SK-N-SH treated with all-trans-retinoic acid at 6 μM for 48 hours (cell line): Measurements from ENCODE around the gene PNKD.

ENCODE experiments used
- ARNTL ChIP-seq: fragments of 450-650 bp; formaldehyde crosslinking; IDR thresholded peaks from 2 replicates; pipeline ENCODE4 v1.5.0; 2020; ENCODE audit warnings: low read depth, mild to moderate bottlenecking, moderate library complexity, borderline replicate concordance
- BACH2 ChIP-seq: fragments of 250-450 bp; sonication (Bioruptor Pico); IDR thresholded peaks from 2 replicates; pipeline ENCODE4 v1.9.0; 2021; ENCODE audit warnings: mild to moderate bottlenecking, borderline replicate concordance
- GLIS3 ChIP-seq: fragments of 250-450 bp; sonication (Bioruptor Pico); IDR thresholded peaks from 2 replicates; pipeline ENCODE4 v1.5.0; 2020; ENCODE audit warnings: mild to moderate bottlenecking, moderate library complexity
- PATZ1 ChIP-seq: fragments of 250-450 bp; sonication (Bioruptor Pico); IDR thresholded peaks from 2 replicates; pipeline ENCODE4 v1.8.0; 2020; ENCODE audit warnings: mild to moderate bottlenecking, moderate library complexity, borderline replicate concordance
- ZFP3 ChIP-seq: fragments of 250-450 bp; sonication (Bioruptor Pico); IDR thresholded peaks from 2 replicates; pipeline ENCODE4 v1.5.0; 2020; ENCODE audit warnings: mild to moderate bottlenecking, moderate library complexity
- ZNF565 ChIP-seq: fragments of 450-650 bp; formaldehyde crosslinking; conservative IDR thresholded peaks from 2 replicates; pipeline ENCODE4 v1.5.0; 2020; ENCODE audit warnings: low read depth, mild to moderate bottlenecking, moderate library complexity

- TF ChIP-seq ZNF565 (CRISPR knock-in tag) (no peak), ZFP3 (CRISPR knock-in tag) (no peak), BACH2 (CRISPR knock-in tag) (no peak), ARNTL (CRISPR knock-in tag) (no peak), PATZ1 (CRISPR knock-in tag) (no peak), GLIS3 (CRISPR knock-in tag) (no peak)
Observed at GRCh38 chr2:218347172-218347571, 76.9 kb downstream of the PNKD start.
